H54 (cell line): ENCODE data around the gene TMEM44.

Experiments used
- DNase-seq: peaks from one replicate; pipeline ENCODE4 v3.0.0; 2011; ENCODE audit warnings: low spot score, mixed read lengths; ENCODE audit not compliant: insufficient read length
- FAIRE-seq: peaks from 3 replicates; lab custom pipeline; 2011; peaks lifted over from hg19 to GRCh38; lab: Jason Lieb, UNC
- POLR2A ChIP-seq: IDR thresholded peaks from 2 replicates; pipeline ENCODE4 v1.6.1; 2011; ENCODE audit warnings: low read depth, mild to moderate bottlenecking, low read length

TMEM44 gene

DNA sequence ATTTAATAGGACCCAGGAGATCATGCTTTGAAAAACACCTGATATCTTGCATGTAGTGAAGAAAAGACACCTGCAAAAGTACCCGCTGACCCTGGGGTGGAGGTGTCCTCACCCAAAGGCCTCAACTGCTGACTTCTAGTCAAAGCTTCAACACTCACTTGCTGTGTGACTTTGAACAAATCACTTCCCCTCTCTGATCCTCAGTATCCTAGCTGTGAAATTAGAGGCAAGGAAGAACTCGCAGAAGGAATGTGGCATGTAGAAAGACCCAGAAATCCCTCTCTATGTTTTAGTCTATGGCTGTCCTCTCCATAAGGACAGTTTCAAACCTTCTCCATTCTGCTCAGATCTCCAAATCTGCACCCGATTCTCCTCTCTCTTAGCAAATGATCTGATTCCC, 93.7 kb downstream of the TMEM44 start:
- DNase-seq = no peak
- TF ChIP-seq POLR2A = no peak
- FAIRE-seq = no peak

DNA sequence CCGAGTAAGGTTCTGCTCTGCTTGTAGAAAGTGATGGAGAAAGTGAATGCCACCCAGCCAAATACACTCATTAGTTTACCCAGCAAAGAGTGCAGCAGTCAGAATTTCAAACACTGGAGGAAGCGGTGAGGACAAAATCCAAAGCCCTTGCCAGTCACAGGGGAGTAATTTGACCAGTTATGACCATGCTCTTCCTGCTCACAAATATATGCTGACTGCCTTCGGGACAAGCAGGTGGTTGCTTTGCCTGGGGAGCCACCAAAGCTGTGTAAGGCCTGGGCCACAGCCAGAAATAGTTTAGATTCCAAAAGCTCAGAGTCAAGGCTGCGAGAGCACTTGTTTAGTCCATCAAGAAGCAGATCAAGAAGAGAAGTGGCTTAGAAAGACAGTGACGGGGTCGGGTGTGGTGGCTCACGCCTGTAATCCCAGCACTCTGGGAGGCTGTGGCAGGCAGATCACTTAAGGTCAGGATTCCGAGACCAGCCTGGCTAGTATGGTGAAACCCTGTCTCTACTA, 95.4 kb downstream of the TMEM44 start:
- DNase-seq (peak; percentile 72), FAIRE-seq (peak; percentile 97)
- TF ChIP-seq POLR2A = no peak
